Natural killer cell (primary cell): ENCODE data around the gene RFX3. TPM values are rescaled to one million over a fixed set of nuclear protein-coding genes. Genes with fewer than 3 reads are reported as not detected.

ENCODE experiments used
- ATAC-seq, 3 donors: fragments of 150-1000 bp in 2 of 3; fragments of 200-7000 bp in 1 of 3; cut with Tn5 transposase; 1 replicate in 1 of 3; 2 replicates in 2 of 3; pipeline ENCODE4 v1.10.0; 2021; ENCODE audit warnings: mild to moderate bottlenecking in 2 of 3, moderate library complexity in 2 of 3
- DNase-seq, 2 donors: peaks; one replicate each; pipeline versions ENCODE4 v3.0.0 to v3.0.0-alpha.2; 2013 to 2021; ENCODE audit warnings: mixed read lengths in 1 of 2
- H3K27ac ChIP-seq: one replicate; pipeline ENCODE4 v1.5.1; 2013; ENCODE audit warnings: mild to moderate bottlenecking, low read length
- H3K27me3 ChIP-seq: one replicate; pipeline ENCODE4 v1.6.1; 2013; ENCODE audit warnings: low read length; ENCODE audit not compliant: control insufficient read depth, insufficient read depth
- H3K36me3 ChIP-seq: one replicate; pipeline ENCODE4 v1.6.1; 2013; ENCODE audit warnings: low read length; ENCODE audit not compliant: control insufficient read depth, insufficient read depth
- H3K4me1 ChIP-seq: one replicate; pipeline ENCODE4 v1.6.1; 2013; ENCODE audit warnings: low read length; ENCODE audit not compliant: control insufficient read depth, insufficient read depth
- H3K4me3 ChIP-seq: one replicate; pipeline ENCODE4 v1.5.1; 2013; ENCODE audit warnings: low read length
- H3K9me3 ChIP-seq: one replicate; pipeline ENCODE4 v1.6.1; 2013; ENCODE audit warnings: low read length; ENCODE audit not compliant: control insufficient read depth, insufficient read depth
- H3K27ac Mint-ChIP-seq, 2 donors: one replicate each; pipeline ENCODE4 v1.8.0; 2022; ENCODE audit warnings: mild to moderate bottlenecking in 2 of 2, mixed read lengths in 2 of 2, moderate library complexity in 1 of 2
- H3K27me3 Mint-ChIP-seq, 2 donors: one replicate each; pipeline ENCODE4 v1.8.0; 2022; ENCODE audit warnings: low read depth in 2 of 2, mixed read lengths in 2 of 2
- H3K36me3 Mint-ChIP-seq: one replicate; pipeline ENCODE4 v1.8.0; 2022; ENCODE audit warnings: mixed read lengths
- H3K4me1 Mint-ChIP-seq, 2 donors: one replicate each; pipeline ENCODE4 v1.8.0; 2022; ENCODE audit warnings: mixed read lengths in 2 of 2
- H3K4me3 Mint-ChIP-seq: one replicate; pipeline ENCODE4 v1.8.0; 2022; ENCODE audit warnings: mild to moderate bottlenecking, moderate library complexity, mixed read lengths
- H3K9me3 Mint-ChIP-seq, 2 donors: one replicate each; pipeline ENCODE4 v1.8.0; 2022; ENCODE audit warnings: mixed read lengths in 2 of 2
- CTCF ChIP-seq: fragments of 200-600 bp; IDR thresholded peaks from one replicate; pipeline ENCODE4 v1.8.0; 2022; ENCODE audit warnings: antibody characterized with exemption
- WGBS: methylation state at CpG from one replicate; pipeline ENCODE4 v1.1.7; 2013; ENCODE audit warnings: missing lambda C conversion rate; ENCODE audit not compliant: insufficient coverage; 5-methylcytosine and 5-hydroxymethylcytosine counted together
- intact Hi-C: fragments of 100-400 bp; cut with micrococcal nuclease; formaldehyde crosslinking; loops from one replicate; pipeline ENCODE4 v1.14.2; 2022
- total RNA-seq, 4 donors: library from RNA; stranded (reverse); fragments of 120-200 nt in 1 of 4; gene quantifications; one replicate each; pipeline versions ENCODE4 v1.2.3 to v1.2.4, GENCODE V29; 2013 to 2022

Gene RFX3
- total RNA-seq, 3 donors from 2014 or later (not counting 1 experiment from before 2014, with no cell fraction given) = 24.0 to 30.6 (median 30.0) TPM

- intact Hi-C loops = no loop called here
- no peaks in the 10 kb centered on the region for H3K36me3 ChIP-seq
- H3K36me3 Mint-ChIP-seq = no peaks in the 10 kb centered on the region
- no peak overlapping the region for H3K27ac Mint-ChIP-seq
- WGBS = no CpG with 5 or more reads among the region's 1 CpG
- H3K27me3 ChIP-seq = no peaks in the 10 kb centered on the region
- no peaks in the 10 kb centered on the region for H3K9me3 ChIP-seq
- peaks cover under 1% of the 10 kb centered on the region for H3K4me1 ChIP-seq
- ATAC-seq (no peak), DNase-seq (no peak)
- H3K9me3 Mint-ChIP-seq = no peaks in the 10 kb centered on the region
- no peaks in the 10 kb centered on the region for H3K27me3 Mint-ChIP-seq
- H3K4me3 ChIP-seq = no peak overlapping the region
- H3K27ac ChIP-seq = no peak overlapping the region
- H3K4me1 Mint-ChIP-seq = peaks cover 0 to 2% of the 10 kb centered on the region in 2 donors
- H3K4me3 Mint-ChIP-seq = no peak overlapping the region
- no peak for TF ChIP-seq CTCF
Observed at GRCh38 chr9:3235497-3235896, 290.3 kb downstream of the RFX3 start.

GRCh38 chr9:3224931-3225330, 300.9 kb downstream of the RFX3 start:
- Mint-ChIP-seq H3K36me3 (no peaks in the 10 kb centered on the region), H3K4me1 (no peaks in the 10 kb centered on the region), H3K27me3 (no peaks in the 10 kb centered on the region), H3K9me3 (no peaks in the 10 kb centered on the region), H3K27ac (no peak overlapping the region), H3K4me3 (no peak overlapping the region)
- no peak for ATAC-seq
- Histone ChIP-seq H3K9me3 (no peaks in the 10 kb centered on the region), H3K36me3 (peaks cover 4% of the 10 kb centered on the region), H3K4me3 (no peak overlapping the region), H3K4me1 (no peaks in the 10 kb centered on the region), H3K27ac (no peak overlapping the region), H3K27me3 (no peaks in the 10 kb centered on the region)
- intact Hi-C loops = no loop called here
- TF ChIP-seq CTCF = no peak
- no peak for DNase-seq
- 95% methylated on average over 6 of the region's 7 CpGs for WGBS

DNA sequence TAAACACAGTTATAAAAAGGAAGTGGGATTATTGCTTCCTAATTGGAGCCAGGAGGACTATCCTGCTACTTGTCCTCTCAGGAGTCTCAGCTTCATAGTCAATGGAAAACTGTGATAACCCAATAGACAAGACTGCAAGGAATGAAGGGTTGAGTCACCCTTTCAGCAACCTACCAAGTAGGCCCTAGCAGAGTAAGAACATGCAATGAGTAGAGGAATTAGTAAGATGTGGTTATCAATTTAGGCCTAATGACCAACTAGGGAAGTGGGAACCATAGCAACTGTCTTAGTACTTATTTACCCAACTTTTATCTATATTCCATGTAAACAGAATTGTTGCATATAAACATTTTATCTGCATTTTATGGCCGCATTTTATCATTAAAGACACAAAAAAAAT, 310.1 kb downstream of the RFX3 start:
- H3K9me3 ChIP-seq = no peaks in the 10 kb centered on the region
- Mint-ChIP-seq H3K4me3 (no peak overlapping the region), H3K27ac (no peak overlapping the region), H3K36me3 (peaks cover 5% of the 10 kb centered on the region), H3K9me3 (no peaks in the 10 kb centered on the region), H3K27me3 (peaks cover 3 to 24% of the 10 kb centered on the region in 2 donors), H3K4me1 (no peaks in the 10 kb centered on the region)
- ATAC-seq = no peak
- WGBS = 89% methylated on average over 1 of the region's 1 CpG
- H3K36me3 ChIP-seq = no peaks in the 10 kb centered on the region
- H3K4me1 ChIP-seq = no peaks in the 10 kb centered on the region
- no peaks in the 10 kb centered on the region for H3K27me3 ChIP-seq
- no peak for DNase-seq
- H3K27ac ChIP-seq = no peak overlapping the region
- TF ChIP-seq CTCF = no peak
- no peak overlapping the region for H3K4me3 ChIP-seq
- intact Hi-C loops = no loop called here

GRCh38 chr9:3214741-3215140, 311.1 kb downstream of the RFX3 start:
- H3K4me1 Mint-ChIP-seq = no peaks in the 10 kb centered on the region
- no peak overlapping the region for H3K27ac ChIP-seq
- H3K36me3 ChIP-seq = no peaks in the 10 kb centered on the region
- no peaks in the 10 kb centered on the region for H3K9me3 Mint-ChIP-seq
- peaks cover 5% of the 10 kb centered on the region for H3K36me3 Mint-ChIP-seq
- intact Hi-C loops = no loop called here
- DNase-seq = no peak
- H3K27me3 ChIP-seq = no peaks in the 10 kb centered on the region
- 65% methylated on average over 4 of the region's 4 CpGs for WGBS
- no peaks in the 10 kb centered on the region for H3K9me3 ChIP-seq
- no peak overlapping the region for H3K4me3 ChIP-seq
- ATAC-seq = no peak
- TF ChIP-seq CTCF = no peak
- no peak overlapping the region for H3K27ac Mint-ChIP-seq
- H3K27me3 Mint-ChIP-seq = peaks cover 7 to 32% of the 10 kb centered on the region in 2 donors
- no peak overlapping the region for H3K4me3 Mint-ChIP-seq
- no peaks in the 10 kb centered on the region for H3K4me1 ChIP-seq
